ENCODE measurements around the gene CXCR5. TPM values are rescaled to one million over a fixed set of nuclear protein-coding genes. Genes with fewer than 3 reads are reported as not detected.

The CXCR5 gene
- total RNA-seq, 2 experiments from 2014 or later, result 25.6 to 26.1 TPM

DNA sequence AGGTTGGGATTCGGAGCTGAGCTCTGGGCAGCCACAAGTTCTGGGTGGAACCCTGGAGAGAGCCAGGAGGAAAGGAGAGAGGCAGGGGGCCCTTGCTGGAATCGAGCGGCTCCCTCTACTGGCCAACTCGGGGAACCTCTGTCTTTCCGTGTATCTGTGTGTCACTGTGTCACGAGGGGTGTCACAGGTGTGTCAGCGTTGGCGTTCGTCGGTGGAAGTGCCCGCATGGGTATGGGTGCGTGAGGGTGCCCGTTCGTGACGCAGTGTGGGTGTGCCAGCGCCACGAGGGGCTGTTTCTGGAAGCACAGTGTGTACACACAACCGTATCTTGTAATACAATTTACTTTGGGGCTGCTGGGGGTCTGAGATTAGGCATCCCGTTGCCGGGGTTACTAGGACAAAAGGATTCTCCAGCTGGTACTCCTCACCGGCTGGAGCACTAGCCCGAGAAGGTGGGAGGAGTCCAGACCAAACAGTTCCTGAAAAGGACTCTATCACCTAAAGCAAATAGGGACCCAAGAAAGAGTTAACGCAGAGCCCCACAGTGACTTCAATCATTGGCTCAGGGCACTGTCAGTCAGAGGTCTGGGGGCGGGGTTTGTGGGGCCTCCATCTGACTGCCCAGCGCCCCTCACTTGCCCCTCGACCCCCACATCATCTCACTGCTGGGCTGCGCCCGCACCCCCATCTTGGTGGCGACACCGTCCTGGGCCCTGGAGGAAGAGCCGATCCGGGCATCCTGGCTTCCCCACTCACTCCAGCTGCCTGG, 44.6 kb downstream of the CXCR5 start:
- peaks cover 37% of the 10 kb centered on the region for H3K4me1 Mint-ChIP-seq (ENCODE audit: low read depth)
- CTCF ChIA-PET, result interaction anchor here (0.6 to 3.6 kb wide), 10 partner anchors 12 to 265 kb away, joined by 3 to 16 read pairs (median 4); partner anchors contain the start of gene UPK2

DNA sequence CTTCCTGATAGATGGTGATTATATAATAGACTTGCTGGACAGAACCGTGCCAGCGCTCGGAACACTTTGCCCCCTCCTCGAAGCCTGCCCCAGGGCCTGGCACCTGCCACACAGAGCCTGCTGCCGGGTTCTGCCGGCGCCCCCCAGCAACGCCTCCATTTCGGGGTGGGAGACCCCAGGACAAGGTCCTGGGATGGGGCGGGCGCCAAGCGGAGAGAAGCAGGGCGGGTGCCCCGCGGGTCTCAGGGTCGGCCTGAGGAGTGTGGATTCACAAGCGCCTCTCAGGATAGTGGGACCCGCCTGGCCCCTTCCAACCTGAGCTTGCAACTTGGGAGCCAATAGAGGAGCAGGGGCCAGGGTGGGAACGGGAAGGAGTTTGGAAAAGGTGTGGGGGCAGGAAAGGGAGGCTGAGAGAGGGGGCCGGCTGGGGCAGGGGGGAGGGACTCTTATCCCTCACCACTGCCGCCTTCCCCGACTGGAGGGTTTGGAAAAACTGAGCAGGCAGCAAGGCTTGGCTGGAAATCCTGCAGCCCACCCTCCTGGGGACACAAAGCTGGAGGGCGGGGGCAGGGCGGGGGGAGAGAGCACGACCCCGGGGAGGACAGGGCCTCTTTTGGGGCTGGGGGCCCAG, 45.3 kb downstream of the CXCR5 start:
- Mint-ChIP-seq H3K4me1 (ENCODE audit: low read depth) (peaks cover 35% of the 10 kb centered on the region), H3K36me3 (ENCODE audit: low read depth) (no peaks in the 10 kb centered on the region), H3K27me3 (ENCODE audit: low read depth) (no peaks in the 10 kb centered on the region), H3K4me3 (peak overlapping the region; percentile 96), H3K9me3 (no peaks in the 10 kb centered on the region), H3K27ac (peak overlapping the region; percentile 95)
- intact Hi-C loops (cut with micrococcal nuclease), result loop anchor here (1.0 to 5.0 kb wide), 10 partner anchors 18 to 492 kb away; partner anchors contain the start of genes CXCR5, KMT2A, RPS25 and TRAPPC4
- CTCF ChIA-PET, result interaction anchor here (0.6 to 3.6 kb wide), 11 partner anchors 11 to 239 kb away, joined by 3 to 34 read pairs (median 5); partner anchors contain the start of gene UPK2
- DNase-seq, result peak; percentile 50

More for the DNA sequence above, 44.6 kb downstream of the CXCR5 start:
- intact Hi-C loops (cut with micrococcal nuclease), result loop anchor here (1.0 to 5.0 kb wide), 10 partner anchors 17 to 491 kb away; partner anchors contain the start of genes CXCR5, KMT2A, RPS25 and TRAPPC4
- peak; percentile 96 for DNase-seq
- Mint-ChIP-seq H3K4me3 (peak overlapping the region; percentile 96), H3K36me3 (ENCODE audit: low read depth) (no peaks in the 10 kb centered on the region), H3K27ac (peak overlapping the region; percentile 95), H3K27me3 (ENCODE audit: low read depth) (no peaks in the 10 kb centered on the region), H3K9me3 (no peaks in the 10 kb centered on the region)

DNA sequence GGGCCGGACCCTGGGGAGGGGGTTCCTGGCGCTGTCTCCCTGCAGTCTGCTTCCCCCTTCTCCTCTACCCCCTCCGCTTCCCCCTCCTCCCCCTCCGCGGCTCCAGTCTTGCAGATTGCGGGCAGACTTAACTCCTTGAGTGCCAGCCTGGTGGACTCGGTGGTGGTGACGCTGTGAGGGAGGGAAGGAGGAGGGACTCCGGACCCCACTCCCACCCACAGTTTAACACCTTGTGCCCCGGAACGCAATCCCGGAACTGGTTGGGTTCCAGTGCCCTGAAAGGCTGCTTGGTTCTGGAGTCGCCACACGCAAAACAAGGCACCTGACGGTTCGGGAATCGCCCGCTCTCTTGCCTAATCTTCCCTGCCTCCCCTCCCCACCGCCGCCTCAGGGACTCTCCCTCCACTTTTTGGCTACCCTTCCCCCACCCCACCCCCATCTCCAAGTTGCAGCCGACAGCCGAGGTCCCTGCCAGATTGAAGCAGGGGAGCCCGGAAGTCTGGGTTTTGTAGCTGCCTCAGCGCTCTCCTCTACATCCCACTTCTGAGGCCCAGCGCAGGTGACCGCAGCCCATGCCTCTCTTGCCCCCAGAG, 45.9 kb downstream of the CXCR5 start:
- CTCF ChIA-PET, result interaction anchor here (0.7 to 3.6 kb wide), 17 partner anchors 10 to 269 kb away, joined by 3 to 34 read pairs (median 5); partner anchors contain the start of gene UPK2
- DNase-seq, result peak; percentile 93
- no peaks in the 10 kb centered on the region for H3K36me3 Mint-ChIP-seq (ENCODE audit: low read depth)
- peaks cover 35% of the 10 kb centered on the region for H3K4me1 Mint-ChIP-seq (ENCODE audit: low read depth)
- intact Hi-C loops (cut with micrococcal nuclease), result loop anchor here (1.0 to 5.0 kb wide), 6 partner anchors 11 to 492 kb away; partner anchors contain the start of genes KMT2A, RPS25, SLC37A4 and TRAPPC4
- peak overlapping the region; percentile 96 for H3K4me3 Mint-ChIP-seq
- no peaks in the 10 kb centered on the region for H3K27me3 Mint-ChIP-seq (ENCODE audit: low read depth)
- H3K27ac Mint-ChIP-seq, result peak overlapping the region; percentile 95
- H3K9me3 Mint-ChIP-seq, result no peaks in the 10 kb centered on the region

DNA sequence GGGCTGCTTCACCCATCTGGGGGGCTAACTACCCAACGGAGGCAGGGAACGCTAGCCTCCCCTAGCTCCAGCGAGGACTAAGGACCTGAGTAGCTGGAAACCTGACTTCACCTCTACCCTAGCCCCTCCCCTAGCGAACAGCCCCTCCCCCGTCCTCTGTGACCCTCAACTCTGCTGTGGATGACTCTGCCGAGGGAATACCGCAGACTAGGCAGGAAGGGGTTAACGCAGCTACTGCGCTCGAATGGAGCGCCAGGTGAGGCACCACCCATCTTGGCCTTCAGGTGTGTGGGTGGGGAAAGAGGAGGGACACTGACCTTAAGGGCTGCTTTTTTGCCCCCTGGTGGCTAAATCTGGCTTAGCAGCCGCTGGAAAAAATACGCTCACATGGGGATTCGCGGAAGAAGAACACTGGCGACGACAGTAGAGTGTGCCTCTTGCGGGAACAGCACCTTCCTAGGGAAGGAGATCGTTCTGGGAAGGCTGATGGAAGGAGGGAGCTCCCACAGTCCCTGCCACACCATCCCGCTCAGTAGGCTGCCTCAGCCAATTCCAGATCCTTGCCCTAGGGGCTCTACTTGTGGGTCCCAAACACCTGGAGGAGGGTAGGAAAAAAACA, 46.5 kb downstream of the CXCR5 start:
- Mint-ChIP-seq H3K9me3 (no peaks in the 10 kb centered on the region), H3K4me3 (peak overlapping the region; percentile 96), H3K27ac (peak overlapping the region; percentile 95), H3K36me3 (ENCODE audit: low read depth) (no peaks in the 10 kb centered on the region), H3K4me1 (ENCODE audit: low read depth) (peaks cover 35% of the 10 kb centered on the region), H3K27me3 (ENCODE audit: low read depth) (no peaks in the 10 kb centered on the region)
- CTCF ChIA-PET, result interaction anchor here (0.7 to 3.6 kb wide), 20 partner anchors 10 to 269 kb away, joined by 3 to 34 read pairs (median 4); partner anchors contain the start of gene UPK2
- intact Hi-C loops (cut with micrococcal nuclease), result loop anchor here (1.0 kb wide), 3 partner anchors 10 to 100 kb away; partner anchors contain the start of genes SLC37A4 and UPK2
- DNase-seq, result peak; percentile 95

DNA sequence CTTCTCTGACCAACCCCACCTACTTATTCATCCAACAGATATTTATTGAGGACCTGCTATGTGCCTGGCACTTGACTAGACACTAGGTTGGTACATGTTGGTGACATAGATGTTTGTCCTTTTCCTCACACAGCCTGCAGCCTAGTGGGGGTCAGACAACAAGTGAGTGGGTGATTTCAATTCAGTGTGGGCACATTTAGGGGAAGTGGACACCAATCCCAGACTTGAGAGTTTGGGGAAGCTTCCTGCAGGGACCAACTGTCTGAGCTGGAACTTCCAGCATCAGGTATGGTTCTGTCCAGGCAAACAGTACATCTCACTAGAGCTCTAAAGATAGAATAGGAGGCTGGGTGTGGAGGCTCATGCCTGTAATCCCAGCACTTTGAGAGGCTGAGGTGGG, 47.9 kb downstream of the CXCR5 start:
- Mint-ChIP-seq H3K36me3 (ENCODE audit: low read depth) (no peaks in the 10 kb centered on the region), H3K27me3 (ENCODE audit: low read depth) (no peaks in the 10 kb centered on the region), H3K4me1 (ENCODE audit: low read depth) (peaks cover 29% of the 10 kb centered on the region), H3K9me3 (no peaks in the 10 kb centered on the region), H3K27ac (no peak overlapping the region), H3K4me3 (no peak overlapping the region)
- DNase-seq, result no peak
- CTCF ChIA-PET, result interaction anchor here (0.9 to 3.6 kb wide), 6 partner anchors 8 to 323 kb away, joined by 3 to 34 read pairs (median 17); partner anchors contain the start of gene UPK2
- intact Hi-C loops (cut with micrococcal nuclease), result no loop called here

DNA sequence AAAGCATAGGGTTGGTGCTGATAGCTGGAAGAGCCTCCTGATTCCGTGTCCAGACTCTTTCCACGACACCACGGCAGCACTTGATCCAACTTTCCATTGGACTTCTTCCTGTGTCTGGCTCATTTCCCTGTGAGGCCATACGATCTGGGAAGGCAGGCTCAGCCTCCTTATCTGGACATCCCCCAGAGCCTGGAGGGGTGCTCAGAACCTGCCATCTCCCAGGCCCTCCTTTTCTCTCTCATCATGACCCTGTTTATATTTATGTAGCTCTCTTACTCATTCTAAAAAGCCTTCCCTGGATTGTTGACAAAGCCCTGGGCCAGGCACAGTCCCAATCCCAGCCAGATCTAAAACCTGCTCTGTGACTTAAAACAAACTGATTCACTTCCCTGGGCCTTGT, 49.8 kb downstream of the CXCR5 start:
- peak overlapping the region; percentile 15 for H3K27ac Mint-ChIP-seq
- CTCF ChIA-PET, result interaction anchor here (0.6 to 2.3 kb wide), 3 partner anchors 173 to 273 kb away, joined by 3 to 6 read pairs (median 4); no protein-coding TSS in a partner anchor

DNA sequence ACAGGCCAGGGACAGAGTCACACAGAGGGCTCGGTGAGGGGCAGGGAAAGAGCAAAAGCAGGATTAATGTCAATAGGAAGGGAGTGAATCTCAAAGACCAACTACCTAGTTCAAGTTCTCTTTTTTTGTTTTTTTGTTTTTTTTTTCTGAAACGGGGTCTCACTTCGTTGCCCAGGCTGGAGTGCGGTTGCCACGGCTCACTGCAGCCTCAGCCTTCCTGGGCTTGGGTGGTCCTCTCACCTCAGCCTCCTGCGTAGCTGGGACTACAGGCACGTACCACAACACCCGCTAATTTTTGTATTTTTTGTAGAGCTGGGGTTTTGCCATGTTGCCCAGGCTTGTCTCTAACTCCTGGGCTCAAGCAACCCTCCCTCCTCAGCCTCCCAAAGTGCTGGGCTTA, 51.7 kb downstream of the CXCR5 start:
- intact Hi-C loops (cut with micrococcal nuclease), result no loop called here
- Mint-ChIP-seq H3K27me3 (ENCODE audit: low read depth) (no peaks in the 10 kb centered on the region), H3K4me1 (ENCODE audit: low read depth) (peaks cover 31% of the 10 kb centered on the region), H3K27ac (no peak overlapping the region), H3K36me3 (ENCODE audit: low read depth) (no peaks in the 10 kb centered on the region), H3K9me3 (no peaks in the 10 kb centered on the region), H3K4me3 (no peak overlapping the region)
- DNase-seq, result no peak
- CTCF ChIA-PET, result interaction anchor here (0.9 to 2.0 kb wide), 3 partner anchors 25 to 245 kb away, joined by 3 to 7 read pairs (median 4); no protein-coding TSS in a partner anchor

More for the DNA sequence above, 49.8 kb downstream of the CXCR5 start:
- Mint-ChIP-seq H3K27me3 (ENCODE audit: low read depth) (no peaks in the 10 kb centered on the region), H3K9me3 (no peaks in the 10 kb centered on the region), H3K4me3 (no peak overlapping the region), H3K4me1 (ENCODE audit: low read depth) (peaks cover 19% of the 10 kb centered on the region), H3K36me3 (ENCODE audit: low read depth) (no peaks in the 10 kb centered on the region)
- intact Hi-C loops (cut with micrococcal nuclease), result no loop called here
- no peak for DNase-seq

DNA sequence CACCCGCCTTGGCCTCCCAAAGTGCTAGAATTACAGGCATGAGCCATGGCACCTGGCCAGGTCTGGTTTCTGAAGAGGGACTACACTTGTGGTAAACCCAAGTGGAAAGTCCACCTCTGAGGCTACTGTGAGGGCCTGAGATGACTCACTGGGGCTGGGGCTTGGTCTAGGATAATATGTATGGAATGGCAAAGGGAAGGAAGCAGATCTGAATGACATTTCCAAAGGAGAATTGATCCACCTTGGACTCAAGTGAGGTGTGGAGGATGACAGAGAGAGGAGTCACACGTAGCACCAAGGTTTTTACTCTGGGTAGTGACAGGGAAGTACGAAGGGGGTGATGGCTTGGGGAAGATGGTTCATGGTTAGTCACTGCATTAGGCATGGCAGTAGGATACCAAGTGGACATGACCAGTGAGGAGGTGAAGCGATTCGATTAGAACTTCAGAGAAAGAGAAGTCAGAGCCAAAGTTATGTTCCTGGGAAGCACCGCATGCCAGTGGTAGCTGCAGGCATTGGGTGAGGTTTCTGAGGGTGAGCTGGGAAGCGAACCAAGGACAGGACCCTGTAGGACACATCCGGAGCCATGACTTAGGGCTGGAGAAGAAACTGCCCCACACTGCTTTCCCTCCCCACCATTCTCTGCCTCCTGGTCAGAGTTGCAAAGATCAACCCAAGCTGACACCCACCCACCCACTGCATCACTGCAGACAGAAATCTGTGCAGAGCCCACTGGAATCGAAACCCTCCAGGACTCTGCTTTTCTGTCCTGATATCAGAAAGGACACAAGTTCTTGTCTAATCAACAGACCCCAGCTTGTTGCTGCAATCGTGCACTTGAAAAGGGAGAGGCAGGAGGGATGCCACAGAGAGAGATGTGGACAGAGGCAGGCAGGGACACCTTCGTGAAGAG, 55.1 kb downstream of the CXCR5 start:
- intact Hi-C loops (cut with micrococcal nuclease), result no loop called here

DNA sequence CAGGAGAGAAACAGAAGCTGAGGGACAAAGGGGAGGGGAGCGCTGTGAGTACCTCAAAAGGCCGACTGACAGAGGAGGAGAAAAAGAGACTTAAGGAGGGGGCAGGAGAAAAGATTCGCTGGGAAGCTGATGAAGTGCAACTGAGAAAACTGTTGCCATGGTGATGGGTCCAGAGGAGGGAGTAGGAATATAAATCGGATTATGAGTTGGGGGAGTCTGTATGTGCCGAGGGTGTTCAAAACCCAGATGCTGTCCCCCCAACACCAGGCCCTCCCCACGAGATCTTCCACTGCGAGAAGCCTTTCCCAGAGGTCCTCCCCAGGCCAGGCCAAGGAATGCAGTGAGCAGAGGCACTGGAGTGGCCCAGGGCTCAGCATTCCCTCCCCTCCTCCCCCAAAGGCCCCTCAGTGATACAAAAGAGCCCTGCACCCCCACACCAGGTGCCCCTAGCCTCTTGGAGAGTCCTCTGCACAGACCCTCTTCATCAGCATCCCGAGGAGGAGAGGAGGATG, 55.8 kb downstream of the CXCR5 start:
- H3K4me3 Mint-ChIP-seq, result no peak overlapping the region
- CTCF ChIA-PET, result interaction anchor here (0.6 to 2.9 kb wide), 7 partner anchors 9 to 250 kb away, joined by 3 to 34 read pairs (median 6); no protein-coding TSS in a partner anchor
- no peaks in the 10 kb centered on the region for H3K9me3 Mint-ChIP-seq
- H3K4me1 Mint-ChIP-seq (ENCODE audit: low read depth), result peaks cover 36% of the 10 kb centered on the region
- H3K36me3 Mint-ChIP-seq (ENCODE audit: low read depth), result no peaks in the 10 kb centered on the region
- no peaks in the 10 kb centered on the region for H3K27me3 Mint-ChIP-seq (ENCODE audit: low read depth)
- H3K27ac Mint-ChIP-seq, result peak overlapping the region; percentile 56
- no peak for DNase-seq
- intact Hi-C loops (cut with micrococcal nuclease), result no loop called here

More for the DNA sequence above, 55.1 kb downstream of the CXCR5 start:
- Mint-ChIP-seq H3K4me3 (no peak overlapping the region), H3K27me3 (ENCODE audit: low read depth) (no peaks in the 10 kb centered on the region), H3K9me3 (no peaks in the 10 kb centered on the region), H3K27ac (no peak overlapping the region), H3K36me3 (ENCODE audit: low read depth) (no peaks in the 10 kb centered on the region), H3K4me1 (ENCODE audit: low read depth) (peaks cover 36% of the 10 kb centered on the region)
- DNase-seq, result no peak
- CTCF ChIA-PET, result interaction anchor here (0.6 to 2.9 kb wide), 3 partner anchors 8 to 96 kb away, joined by 3 to 34 read pairs (median 8); no protein-coding TSS in a partner anchor

DNA sequence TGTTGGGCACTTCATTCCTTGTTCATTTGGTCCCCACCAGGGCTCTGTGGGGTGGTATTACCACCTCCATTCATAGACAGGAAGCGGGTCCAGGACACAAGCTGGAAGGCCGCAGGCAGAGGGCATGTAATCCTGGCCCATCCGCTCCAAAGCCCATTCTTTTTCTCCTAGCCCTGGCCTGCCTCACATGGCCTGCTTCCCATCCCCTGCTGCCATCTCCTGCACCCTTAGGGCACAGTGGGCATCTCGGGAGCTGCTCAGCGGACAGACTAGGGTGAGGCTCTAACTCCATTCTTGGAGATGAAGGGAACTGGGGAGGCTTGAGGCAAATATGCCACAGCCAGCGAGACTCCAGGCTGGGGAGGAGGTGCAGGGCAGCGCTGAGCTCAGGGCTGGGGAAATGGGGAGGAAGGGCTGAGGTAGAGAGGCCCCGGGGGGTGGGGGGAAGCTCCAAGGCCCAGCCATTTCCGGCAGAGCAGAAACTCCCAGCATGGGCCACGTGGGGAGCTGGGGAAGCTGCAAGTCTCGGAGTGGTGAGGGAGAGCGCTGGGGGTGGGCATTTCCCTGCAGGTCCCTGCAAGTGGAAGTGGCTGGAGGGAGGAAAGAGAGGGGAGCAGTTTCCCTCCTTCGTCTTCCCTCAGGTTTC, 56.4 kb downstream of the CXCR5 start:
- Mint-ChIP-seq H3K4me1 (ENCODE audit: low read depth) (peaks cover 36% of the 10 kb centered on the region), H3K27ac (peak overlapping the region; percentile 56), H3K27me3 (ENCODE audit: low read depth) (no peaks in the 10 kb centered on the region), H3K9me3 (no peaks in the 10 kb centered on the region), H3K4me3 (peak overlapping the region; percentile 55), H3K36me3 (ENCODE audit: low read depth) (no peaks in the 10 kb centered on the region)
- intact Hi-C loops (cut with micrococcal nuclease), result loop anchor here (1.0 to 5.0 kb wide), 2 partner anchors 10 to 33 kb away; no protein-coding TSS in a partner anchor
- CTCF ChIA-PET, result interaction anchor here (0.8 to 2.9 kb wide), 7 partner anchors 9 to 250 kb away, joined by 3 to 34 read pairs (median 6); no protein-coding TSS in a partner anchor
- peak; percentile 90 for DNase-seq
